GM12891 (cell line): ENCODE results near the gene PHC3.
A peak's percentile ranks its signal among the peaks of the same experiment; 100 is the strongest.

Source experiments
- DNase-seq: peaks from one replicate; pipeline ENCODE4 v3.0.0; 2011; ENCODE audit warnings: low spot score; ENCODE audit not compliant: insufficient read length
- FAIRE-seq: peaks from 2 replicates; lab custom pipeline; 2011; peaks lifted over from hg19 to GRCh38; lab: Jason Lieb, UNC
- PAX5 ChIP-seq: IDR thresholded peaks from 2 replicates; pipeline ENCODE4 v1.6.1; 2011; ENCODE audit warnings: low read length, moderate library complexity, mild to moderate bottlenecking; ENCODE audit not compliant: insufficient read depth, severe bottlenecking
- POLR2A ChIP-seq: IDR thresholded peaks from 2 replicates; pipeline ENCODE4 v1.6.1; 2011; ENCODE audit warnings: low read depth, low read length, control low read depth
- POLR2AphosphoS5 ChIP-seq: IDR thresholded peaks from 2 replicates; pipeline ENCODE4 v1.6.1; 2011; ENCODE audit warnings: low read depth, low read length, control low read depth
- POU2F2 ChIP-seq: IDR thresholded peaks from 2 replicates; pipeline ENCODE4 v1.6.1; 2011; ENCODE audit warnings: low read depth, mild to moderate bottlenecking, control low read depth, low read length, moderate library complexity
- SPI1 ChIP-seq: IDR thresholded peaks from 2 replicates; pipeline ENCODE4 v1.6.1; 2011; ENCODE audit warnings: low read depth, low read length, control low read depth
- TAF1 ChIP-seq: IDR thresholded peaks from 2 replicates; pipeline ENCODE4 v1.6.1; 2011; ENCODE audit warnings: low read depth, low read length, control low read depth

Gene PHC3

GRCh38 chr3:170046269-170047132 lies 135.0 kb downstream of the PHC3 start:
- DNase-seq, result no peak
- no peak for TF ChIP-seq POLR2AphosphoS5
- no peak for TF ChIP-seq POLR2A
- TF ChIP-seq PAX5, result no peak
- no peak for TF ChIP-seq POU2F2
- no peak for TF ChIP-seq TAF1
- TF ChIP-seq SPI1, result no peak
- FAIRE-seq, result no peak

- DNase-seq, result peak; percentile 26
- peak; percentile 87 for FAIRE-seq
- no peak for TF ChIP-seq TAF1
- no peak for TF ChIP-seq PAX5
- TF ChIP-seq POLR2AphosphoS5, result peak; percentile 8; the same call in 1 of the 2 replicates
- no peak; the same call in 1 of the 2 replicates for TF ChIP-seq POU2F2
- TF ChIP-seq SPI1, result peak; percentile 99
Measured at GRCh38 chr3:170044795-170045244, 136.7 kb downstream of the PHC3 start.

GRCh38 chr3:170044271-170044670 lies 137.3 kb downstream of the PHC3 start:
- no peak for FAIRE-seq

DNA sequence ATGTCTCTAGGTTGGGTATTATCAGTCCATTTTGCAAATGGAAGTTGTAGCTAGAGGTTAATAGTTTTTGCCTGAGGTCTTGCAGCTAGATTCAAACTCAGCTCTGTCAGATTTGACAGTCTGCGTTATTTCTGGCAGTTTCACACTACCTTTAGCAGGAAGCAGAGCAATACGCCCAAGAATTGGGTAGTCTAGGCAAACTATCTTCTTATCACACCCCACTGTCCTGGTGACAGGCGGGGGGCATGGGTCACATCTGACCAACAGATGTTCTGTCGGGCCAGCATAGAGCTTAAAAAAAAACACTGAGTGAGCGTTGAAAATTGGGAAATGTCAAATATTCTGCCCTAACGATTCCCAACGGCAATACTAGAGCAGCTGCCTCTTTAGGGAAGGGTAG lies 138.0 kb downstream of the PHC3 start:
- peak; percentile 78 for FAIRE-seq
- TF ChIP-seq POU2F2, result no peak
- TF ChIP-seq POLR2A, result no peak
- no peak for TF ChIP-seq SPI1
- TF ChIP-seq POLR2AphosphoS5, result no peak
- TF ChIP-seq PAX5, result no peak
- TF ChIP-seq TAF1, result no peak
- DNase-seq, result no peak

More at GRCh38 chr3:170044271-170044670, 137.3 kb downstream of the PHC3 start:
- DNase-seq, result no peak
- TF ChIP-seq POLR2AphosphoS5, result no peak
- no peak for TF ChIP-seq POU2F2
- TF ChIP-seq SPI1, result no peak
- no peak for TF ChIP-seq PAX5
- no peak for TF ChIP-seq POLR2A
- no peak for TF ChIP-seq TAF1

DNA sequence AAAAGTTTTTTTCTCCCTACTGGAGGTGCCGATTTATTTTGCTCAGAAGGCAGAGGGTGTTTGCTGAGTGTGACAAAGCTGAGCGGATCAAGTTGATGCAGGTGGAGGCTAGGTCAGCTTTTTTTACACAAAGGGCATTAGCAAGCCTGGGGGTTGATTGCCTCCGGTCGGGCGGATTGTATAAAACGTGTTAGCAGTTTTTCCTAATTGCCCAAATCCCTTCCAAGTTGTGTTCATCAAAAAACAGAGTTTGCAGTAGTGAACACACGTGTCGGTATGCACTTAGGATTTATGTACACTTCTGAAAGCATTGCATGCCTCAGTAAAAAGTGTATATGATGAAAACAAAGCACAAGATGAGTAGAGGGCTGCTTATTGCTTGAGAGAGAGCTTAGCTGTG lies 141.1 kb downstream of the PHC3 start:
- DNase-seq (no peak), FAIRE-seq (peak; percentile 16)
- TF ChIP-seq POLR2AphosphoS5 (no peak), SPI1 (no peak), POLR2A (no peak; the same call in 1 of the 2 replicates), TAF1 (no peak), POU2F2 (no peak), PAX5 (no peak)

GRCh38 chr3:170038434-170039110 lies 143.0 kb downstream of the PHC3 start:
- TF ChIP-seq POU2F2 (no peak), SPI1 (peak; percentile 73), POLR2AphosphoS5 (no peak)
- FAIRE-seq, result peak; percentile 88
- peak; percentile 28 for DNase-seq
